Stimulated activated CD4-positive, alpha-beta T cell treated with anti-CD3 and anti-CD28 coated beads, TNF-alpha, amount 100 ng/mL, for 1 hour (primary cell): ENCODE data around the gene LRRC53.

Experiments used
- DNase-seq, 3 donors: peaks; one replicate each; pipeline ENCODE4 v3.0.0-alpha.2; 2020; ENCODE audit warnings: low read depth in 3 of 3, low spot score in 1 of 3

The LRRC53 gene

GRCh38 chr1:74504125-74504932, 8.1 kb downstream of the LRRC53 start:
- DNase-seq: peak in 1 of 3 donors; percentile 1

GRCh38 chr1:74502858-74503257, 9.6 kb downstream of the LRRC53 start:
- DNase-seq: no peak

GRCh38 chr1:74502432-74502831, 10.0 kb downstream of the LRRC53 start:
- no peak for DNase-seq

GRCh38 chr1:74498901-74499300, 13.5 kb downstream of the LRRC53 start:
- no peak for DNase-seq

- no peak for DNase-seq
Observed at GRCh38 chr1:74496669-74497068, 15.7 kb downstream of the LRRC53 start.

- DNase-seq: no peak
Observed at GRCh38 chr1:74486036-74486435, 26.4 kb downstream of the LRRC53 start.

- no peak for DNase-seq
Observed at GRCh38 chr1:74485622-74486021, 26.8 kb downstream of the LRRC53 start.

GRCh38 chr1:74481607-74482006, 30.8 kb downstream of the LRRC53 start:
- no peak for DNase-seq

GRCh38 chr1:74480068-74480467, 32.3 kb downstream of the LRRC53 start:
- no peak for DNase-seq

GRCh38 chr1:74478979-74479378, 33.4 kb downstream of the LRRC53 start:
- no peak for DNase-seq

GRCh38 chr1:74474585-74474984, 37.8 kb downstream of the LRRC53 start:
- no peak for DNase-seq

GRCh38 chr1:74471470-74471869, 40.9 kb downstream of the LRRC53 start:
- DNase-seq: no peak

- no peak for DNase-seq
Observed at GRCh38 chr1:74470936-74471335, 41.5 kb downstream of the LRRC53 start.

- DNase-seq: no peak
Observed at GRCh38 chr1:74470251-74470650, 42.2 kb downstream of the LRRC53 start.

- DNase-seq: no peak
Observed at GRCh38 chr1:74468982-74469603, 43.3 kb downstream of the LRRC53 start.

GRCh38 chr1:74467786-74468377, 44.5 kb downstream of the LRRC53 start:
- no peak for DNase-seq

GRCh38 chr1:74465193-74465681, 47.2 kb downstream of the LRRC53 start:
- DNase-seq: no peak

- no peak for DNase-seq
Observed at GRCh38 chr1:74464037-74464436, 48.4 kb downstream of the LRRC53 start.

GRCh38 chr1:74463333-74463988, 49.0 kb downstream of the LRRC53 start:
- no peak for DNase-seq

- no peak for DNase-seq
Observed at GRCh38 chr1:74457253-74457652, 55.2 kb downstream of the LRRC53 start.

GRCh38 chr1:74455390-74455789, 57.0 kb downstream of the LRRC53 start:
- no peak for DNase-seq

GRCh38 chr1:74453277-74453676, 59.1 kb downstream of the LRRC53 start:
- no peak for DNase-seq
